Muscle layer of colon (tissue), 2 donors: ENCODE data around the gene L1TD1.
"Not testable (repeated sequence)": the region's sequence is repeated elsewhere in the genome, so short reads cannot be mapped to it uniquely, and the experiment has no call there.

Source experiments
- H3K27ac ChIP-seq: one replicate; pipeline ENCODE4 v1.7.0; 2013; ENCODE audit warnings: low read depth, mild to moderate bottlenecking, low read length, moderate library complexity
- H3K27me3 ChIP-seq, 2 donors: one replicate each; pipeline ENCODE4 v1.7.0; 2013; ENCODE audit warnings: low read length in 2 of 2, mild to moderate bottlenecking in 2 of 2; ENCODE audit not compliant: insufficient read depth in 2 of 2, control insufficient read depth in 1 of 2
- H3K36me3 ChIP-seq: one replicate; pipeline ENCODE4 v1.7.0; 2013; ENCODE audit warnings: mild to moderate bottlenecking, low read length; ENCODE audit not compliant: insufficient read depth
- H3K4me1 ChIP-seq: one replicate; pipeline ENCODE4 v1.7.0; 2013; ENCODE audit warnings: mild to moderate bottlenecking, low read length; ENCODE audit not compliant: insufficient read depth
- H3K4me3 ChIP-seq, 2 donors: one replicate each; pipeline ENCODE4 v1.7.0; 2013; ENCODE audit warnings: low read length in 2 of 2, low read depth in 1 of 2, mild to moderate bottlenecking in 1 of 2, moderate library complexity in 1 of 2
- H3K9ac ChIP-seq: one replicate; pipeline ENCODE4 v1.7.0; 2013; ENCODE audit warnings: low read length
- H3K9me3 ChIP-seq: one replicate; pipeline ENCODE4 v1.7.0; 2013; ENCODE audit warnings: mild to moderate bottlenecking, low read length
- donor health status: abdominal sarcoma.
- donor health status: Adenocarcinoma of cecum.

Gene L1TD1

DNA sequence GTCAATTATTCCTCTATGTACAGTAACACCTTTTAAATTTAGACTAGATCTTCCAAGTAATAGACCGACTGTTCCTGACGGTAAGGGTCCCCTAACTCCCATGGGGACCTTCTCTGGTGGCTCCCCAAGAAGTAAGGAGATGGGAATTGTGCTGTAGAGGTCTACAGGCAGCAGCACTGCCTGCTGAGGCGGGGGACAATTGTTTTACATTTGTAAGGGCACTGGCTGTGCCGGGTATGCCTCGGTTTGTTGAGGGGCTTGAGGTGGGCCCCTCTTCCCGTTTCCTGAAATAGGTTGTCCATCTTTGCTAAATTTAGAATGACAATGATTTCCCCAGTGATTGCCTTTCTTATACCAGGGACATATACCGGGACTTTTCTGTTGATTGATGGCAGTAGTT lies 13.1 kb upstream of the L1TD1 start:
- Histone ChIP-seq H3K36me3 (no peaks in the 10 kb centered on the region), H3K4me1 (no peaks in the 10 kb centered on the region), H3K27ac (no peak overlapping the region), H3K27me3 (no peaks in the 10 kb centered on the region), H3K9ac (no peak overlapping the region), H3K9me3 (no peaks in the 10 kb centered on the region), H3K4me3 (no peak overlapping the region)

DNA sequence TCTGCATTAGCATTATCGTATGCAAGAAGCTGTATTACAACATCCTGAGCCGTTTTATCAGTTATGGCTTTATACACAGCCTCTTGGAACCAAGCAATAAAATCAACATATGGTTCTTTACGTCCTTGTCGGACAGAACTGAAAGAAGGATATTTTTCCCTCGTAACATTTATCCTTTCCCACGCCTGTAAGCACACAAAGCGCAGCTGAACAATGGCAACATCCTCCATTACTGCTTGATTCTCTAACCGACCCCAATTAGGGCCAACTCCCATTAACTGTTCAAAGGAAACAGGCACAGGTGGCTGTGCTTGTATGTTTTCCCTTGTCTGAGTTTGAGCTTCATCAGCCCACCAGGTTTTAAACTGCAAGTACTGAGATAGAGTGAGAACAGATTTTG lies 12.5 kb upstream of the L1TD1 start:
- H3K4me3 ChIP-seq, H3K4me1 ChIP-seq, H3K36me3 ChIP-seq, H3K27me3 ChIP-seq, H3K9ac ChIP-seq, H3K9me3 ChIP-seq, H3K27ac ChIP-seq: not testable (repeated sequence)

DNA sequence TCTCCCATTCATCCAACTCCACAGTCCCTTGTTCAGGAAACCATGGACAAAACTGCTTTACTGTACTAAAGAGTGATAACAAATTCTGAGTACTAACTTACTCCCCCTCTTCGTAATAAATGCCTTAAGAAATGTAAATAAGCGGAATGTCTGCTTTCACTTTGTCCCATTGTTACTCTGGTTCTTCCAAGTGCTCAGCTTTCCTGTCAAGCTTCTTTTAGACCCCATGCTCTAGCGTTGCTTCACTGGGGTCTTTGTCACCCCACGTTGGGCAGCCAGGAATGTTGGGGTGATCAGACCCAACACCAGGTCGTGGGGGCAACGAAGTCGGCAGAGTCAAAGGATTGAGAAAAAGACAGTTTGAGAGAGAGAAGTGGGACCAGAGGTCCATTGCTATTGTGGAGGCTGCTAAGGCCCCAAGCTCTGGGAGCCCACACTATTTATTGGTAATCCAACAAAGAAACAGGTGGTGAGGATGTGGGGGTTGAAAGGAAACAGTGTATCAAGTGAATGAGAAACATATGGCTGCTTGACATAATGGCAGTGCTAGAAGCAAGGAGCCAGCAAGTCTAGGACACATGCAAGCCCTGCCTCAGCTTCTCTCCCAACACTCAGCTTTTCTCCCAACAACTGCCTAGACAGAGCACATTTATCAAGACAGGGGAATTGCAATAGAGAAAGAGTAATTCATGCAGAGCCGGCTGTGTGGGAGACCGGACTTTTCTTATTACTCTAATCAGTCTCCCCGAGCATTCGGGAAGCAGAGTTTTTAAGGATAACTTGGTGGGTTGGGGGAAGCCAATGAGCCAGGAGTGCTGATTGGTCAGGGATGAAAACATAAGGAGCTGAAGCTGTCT lies 11.3 kb upstream of the L1TD1 start:
- not testable (repeated sequence) for H3K36me3 ChIP-seq, H3K4me3 ChIP-seq, H3K27me3 ChIP-seq, H3K27ac ChIP-seq, H3K9ac ChIP-seq, H3K4me1 ChIP-seq, H3K9me3 ChIP-seq

DNA sequence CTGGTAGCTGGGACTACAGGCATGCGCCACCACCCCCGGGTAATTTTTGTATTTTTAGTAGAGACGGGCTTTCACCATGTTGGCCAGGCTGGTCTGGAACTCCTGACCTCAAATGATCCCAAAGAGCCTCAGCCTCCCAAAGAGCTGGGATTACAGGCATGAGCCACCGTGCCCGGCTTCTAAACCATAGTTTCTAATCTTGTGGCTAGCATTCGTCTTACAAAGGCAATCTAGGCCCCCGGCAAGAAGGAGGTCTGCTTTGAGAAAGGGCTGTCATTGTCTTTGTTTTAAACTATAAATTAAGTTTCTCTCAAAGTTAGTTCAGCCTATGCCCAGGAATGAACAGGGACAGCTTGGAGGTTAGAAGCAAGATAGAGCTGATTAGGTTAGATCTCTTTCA lies 10.3 kb upstream of the L1TD1 start:
- Histone ChIP-seq H3K27ac (no peak overlapping the region), H3K36me3 (no peaks in the 10 kb centered on the region), H3K4me1 (no peaks in the 10 kb centered on the region), H3K27me3 (no peaks in the 10 kb centered on the region), H3K4me3 (no peak overlapping the region), H3K9ac (no peak overlapping the region), H3K9me3 (no peaks in the 10 kb centered on the region)

DNA sequence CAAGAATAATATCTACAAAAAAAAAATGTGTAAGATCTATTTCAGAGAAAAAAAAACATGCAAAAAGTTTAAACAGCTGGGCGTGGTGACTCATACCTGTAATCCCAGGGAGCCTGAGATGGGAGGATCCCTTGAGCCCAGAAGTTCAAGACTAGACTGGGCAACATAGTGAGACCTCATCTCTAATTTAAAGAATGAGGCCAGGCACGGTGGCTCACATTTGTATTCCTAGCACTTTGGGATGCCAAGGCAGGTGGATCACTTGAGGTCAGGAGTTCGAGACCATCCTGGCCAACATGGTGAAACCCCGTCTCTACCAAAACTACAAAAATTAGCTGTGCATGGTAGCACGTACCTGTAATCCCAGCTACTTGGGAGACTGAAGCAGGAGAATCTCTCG lies 9.4 kb upstream of the L1TD1 start:
- not testable (repeated sequence) for H3K4me3 ChIP-seq, H3K9ac ChIP-seq, H3K27me3 ChIP-seq, H3K27ac ChIP-seq, H3K9me3 ChIP-seq, H3K36me3 ChIP-seq, H3K4me1 ChIP-seq

DNA sequence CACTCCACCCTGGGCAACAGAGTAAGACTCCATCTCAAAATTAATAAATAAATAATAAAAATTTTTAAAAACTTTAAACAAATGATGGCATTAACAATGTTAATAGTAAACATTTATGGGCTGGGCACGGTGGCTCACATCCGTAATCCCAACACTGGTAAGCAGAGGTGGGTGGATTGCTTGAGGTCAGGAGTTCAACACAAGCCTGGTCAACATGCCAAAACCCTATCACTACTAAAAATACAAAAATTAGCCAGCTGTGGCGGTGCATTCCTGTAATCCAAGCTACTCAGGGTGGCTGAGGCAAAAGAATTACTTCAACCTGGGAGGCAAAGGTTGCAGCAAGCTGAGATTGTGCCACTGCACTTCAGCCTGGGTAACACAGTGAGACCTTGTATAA lies 9.0 kb upstream of the L1TD1 start:
- no peaks in the 10 kb centered on the region for H3K36me3 ChIP-seq
- no peak overlapping the region for H3K9ac ChIP-seq
- H3K27ac ChIP-seq: no peak overlapping the region
- no peaks in the 10 kb centered on the region for H3K27me3 ChIP-seq
- H3K4me3 ChIP-seq: no peak overlapping the region
- H3K4me1 ChIP-seq: no peaks in the 10 kb centered on the region
- no peaks in the 10 kb centered on the region for H3K9me3 ChIP-seq

DNA sequence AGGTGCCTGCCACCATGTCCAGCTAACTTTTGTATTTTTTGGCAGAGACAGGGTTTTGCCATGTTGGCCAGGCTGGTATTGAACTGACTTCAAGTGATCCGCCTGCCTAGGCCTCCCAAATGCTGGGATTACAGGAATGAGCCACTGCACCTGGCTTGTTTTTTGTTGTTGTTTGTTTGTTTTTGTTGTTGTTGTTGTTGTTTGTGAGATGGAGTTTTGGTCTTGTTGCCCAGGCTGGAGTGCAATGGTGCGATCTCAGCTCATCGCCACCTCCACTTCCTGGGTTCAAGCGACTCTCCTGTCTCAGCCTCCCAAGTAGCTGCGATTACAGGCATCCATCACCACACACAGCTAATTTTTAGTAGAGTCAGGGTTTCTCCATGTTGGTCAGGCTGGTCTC lies 7.1 kb upstream of the L1TD1 start:
- Histone ChIP-seq H3K4me3 (no peak overlapping the region), H3K36me3 (no peaks in the 10 kb centered on the region), H3K27ac (no peak overlapping the region), H3K27me3 (no peaks in the 10 kb centered on the region), H3K9ac (no peak overlapping the region), H3K9me3 (no peaks in the 10 kb centered on the region), H3K4me1 (no peaks in the 10 kb centered on the region)

DNA sequence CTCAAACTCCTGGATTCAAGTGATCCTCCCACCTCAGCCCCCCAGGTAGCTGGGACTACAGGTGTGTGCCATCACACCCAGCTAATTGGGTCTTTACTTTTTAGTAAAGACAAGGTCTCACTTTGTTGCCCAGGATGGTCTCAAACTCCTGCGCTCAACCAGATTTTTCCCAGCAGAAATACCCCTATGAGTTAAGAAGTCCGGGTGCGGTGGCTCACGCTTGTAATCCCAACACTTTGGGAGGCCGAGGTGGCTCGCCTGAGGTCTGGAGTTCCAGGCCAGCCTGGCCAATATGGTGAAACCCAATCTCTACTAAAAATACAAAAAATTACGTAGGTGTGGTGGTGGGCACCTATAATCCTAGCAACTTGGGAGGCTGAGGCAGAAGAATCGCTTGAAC lies 6.5 kb upstream of the L1TD1 start:
- Histone ChIP-seq H3K9me3 (no peaks in the 10 kb centered on the region), H3K36me3 (no peaks in the 10 kb centered on the region), H3K27ac (no peak overlapping the region), H3K4me3 (no peak overlapping the region), H3K9ac (no peak overlapping the region), H3K27me3 (no peaks in the 10 kb centered on the region), H3K4me1 (no peaks in the 10 kb centered on the region)

DNA sequence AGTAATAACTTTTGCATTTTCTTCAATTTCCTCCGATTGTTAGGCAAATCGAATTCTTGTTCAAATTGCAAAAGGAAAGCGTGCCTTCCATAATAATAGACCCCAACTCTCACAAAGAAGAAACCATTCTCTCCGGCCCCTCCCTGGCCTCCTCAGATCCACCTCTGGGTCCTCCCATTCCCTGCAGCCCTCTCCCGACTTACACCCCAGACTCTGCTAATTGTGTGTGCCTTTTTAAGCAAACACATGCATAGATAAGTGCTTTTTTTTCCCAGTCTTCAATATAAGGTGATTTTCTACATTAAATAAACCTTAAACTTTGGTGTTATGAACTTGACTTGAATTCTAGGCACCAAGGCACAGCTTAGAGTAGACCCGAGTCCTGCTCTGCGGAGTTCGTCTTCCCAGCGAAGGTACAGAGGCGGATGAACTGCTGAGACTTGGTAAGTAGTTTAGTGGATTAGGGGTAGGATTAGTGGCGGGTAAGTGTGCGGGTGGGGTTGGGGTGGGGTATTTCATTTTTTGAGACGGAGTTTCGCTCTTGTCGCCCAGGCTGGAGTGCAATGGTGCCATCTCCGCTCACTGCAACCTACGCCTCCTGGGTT lies 1.5 kb downstream of the L1TD1 start:
- Histone ChIP-seq H3K27me3 (peaks cover 0 to 22% of the 10 kb centered on the region in 2 donors), H3K36me3 (no peaks in the 10 kb centered on the region), H3K9ac (no peak overlapping the region), H3K27ac (no peak overlapping the region), H3K9me3 (no peaks in the 10 kb centered on the region), H3K4me1 (no peaks in the 10 kb centered on the region), H3K4me3 (no peak overlapping the region)

DNA sequence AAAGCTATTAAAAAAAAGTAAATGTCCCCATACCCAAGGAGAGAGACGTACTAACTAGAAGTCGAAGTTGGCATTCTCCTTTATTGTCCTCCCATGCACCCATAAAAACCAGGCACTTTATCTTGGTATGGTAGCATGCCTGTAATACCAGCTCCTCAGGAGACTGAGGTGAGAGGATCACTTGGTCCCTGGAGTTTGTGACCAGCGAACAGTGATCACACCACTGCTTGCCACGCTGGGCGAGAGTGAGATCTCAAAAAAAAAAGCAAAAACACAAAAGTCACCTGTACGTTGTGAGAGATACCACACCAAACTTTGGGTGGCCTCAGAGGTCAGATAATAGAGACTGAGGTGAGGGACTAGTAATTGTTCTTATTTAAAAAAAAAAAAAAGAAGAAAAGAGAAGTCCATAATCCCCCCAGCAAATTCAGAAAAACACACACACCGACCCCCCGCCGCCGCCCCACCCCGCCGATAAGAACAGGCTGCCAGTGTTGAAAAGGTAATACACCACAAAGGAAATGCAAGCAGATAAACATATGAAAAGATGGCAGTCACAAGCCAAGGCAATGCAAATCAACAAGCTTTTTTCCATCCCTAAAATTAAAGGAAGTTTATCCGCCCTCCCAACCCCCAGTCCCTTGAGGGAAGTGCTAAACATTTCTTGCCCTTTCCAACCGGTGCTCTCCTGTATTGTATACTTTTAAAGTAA lies 3.6 kb downstream of the L1TD1 start:
- Histone ChIP-seq H3K27ac (no peak overlapping the region), H3K4me1 (no peaks in the 10 kb centered on the region), H3K9ac (no peak overlapping the region), H3K9me3 (no peaks in the 10 kb centered on the region), H3K4me3 (no peak overlapping the region), H3K36me3 (no peaks in the 10 kb centered on the region), H3K27me3 (peaks cover 0 to 22% of the 10 kb centered on the region in 2 donors)

DNA sequence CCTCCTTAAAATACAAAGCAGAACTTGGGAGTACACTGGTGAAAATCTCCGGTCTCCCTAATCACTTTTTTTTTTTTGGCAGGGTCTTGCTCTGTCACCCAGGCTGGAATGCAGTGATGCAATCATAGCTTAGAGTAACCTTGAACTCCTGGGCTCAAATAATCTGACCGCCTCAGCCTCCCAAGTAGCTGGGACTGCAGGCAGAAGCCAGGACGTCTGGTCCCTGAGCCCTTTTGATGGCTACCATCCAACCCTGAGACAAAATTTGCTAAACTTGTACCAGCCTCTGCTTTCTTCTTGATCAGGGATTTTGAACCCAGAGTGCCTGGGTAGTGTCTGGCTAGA lies 4.1 kb downstream of the L1TD1 start:
- Histone ChIP-seq H3K27ac (no peak overlapping the region), H3K36me3 (no peaks in the 10 kb centered on the region), H3K4me1 (no peaks in the 10 kb centered on the region), H3K9ac (no peak overlapping the region), H3K9me3 (no peaks in the 10 kb centered on the region), H3K27me3 (peaks cover 0 to 22% of the 10 kb centered on the region in 2 donors), H3K4me3 (no peak overlapping the region)
